AG10803 (cell line): Measurements from ENCODE around the gene GET3.
"Not testable (repeated sequence)": the region's sequence is repeated elsewhere in the genome, so short reads cannot be mapped to it uniquely, and the experiment has no call there.

ENCODE experiments used
- DNase-seq: peaks from one replicate; pipeline ENCODE4 v3.0.0; 2010; ENCODE audit warnings: low read depth
- H3K4me3 ChIP-seq: 2 replicates; pipeline ENCODE4 v1.5.1; 2011; ENCODE audit warnings: mild to moderate bottlenecking, low read length, control low read depth
- CTCF ChIP-seq: conservative IDR thresholded peaks from 2 replicates; pipeline ENCODE4 v1.5.1; 2011; ENCODE audit warnings: mild to moderate bottlenecking, low read length, control low read depth, inconsistent platforms

Gene GET3

DNA sequence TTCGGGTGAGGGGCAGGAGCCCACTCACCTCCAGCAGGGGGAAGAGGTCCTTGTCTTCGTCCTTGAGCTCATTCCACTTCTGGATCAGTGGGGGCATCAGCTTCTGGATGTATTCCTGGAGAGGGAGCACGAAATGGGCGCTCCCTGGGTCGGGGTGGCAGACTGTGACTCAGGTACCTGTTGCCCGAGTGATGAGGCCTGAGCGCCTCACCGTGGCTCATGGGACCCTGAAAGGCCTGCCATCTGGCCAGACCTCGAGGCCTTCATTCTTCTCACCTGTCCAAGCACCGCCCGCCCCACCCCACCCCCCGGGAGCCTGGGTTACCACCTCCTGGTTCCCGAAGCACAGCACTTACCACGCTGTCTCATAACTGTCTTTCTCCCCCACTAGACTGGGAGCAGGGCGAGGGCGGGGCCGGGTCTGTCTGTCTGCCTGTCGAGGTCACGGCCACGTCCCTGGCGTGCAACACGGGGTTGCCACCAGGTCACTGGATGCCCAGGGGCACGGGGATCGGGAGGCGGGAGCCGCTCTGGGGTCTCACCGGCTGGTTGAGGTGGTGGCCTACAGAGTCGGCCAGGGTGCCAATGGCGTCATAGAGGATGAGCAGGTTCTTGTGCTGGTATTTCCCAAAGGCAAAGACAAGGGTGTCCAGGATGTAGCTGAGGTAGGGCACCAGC is 31.5 kb upstream of the GET3 start:
- no peak for TF ChIP-seq CTCF
- no peak for DNase-seq
- H3K4me3 ChIP-seq = no peak overlapping the region

GRCh38 chr19:12706332-12706718 is 31.0 kb upstream of the GET3 start:
- TF ChIP-seq CTCF = no peak
- DNase-seq = no peak
- H3K4me3 ChIP-seq = no peak overlapping the region

GRCh38 chr19:12708641-12709040 is 28.7 kb upstream of the GET3 start:
- DNase-seq = no peak
- no peak for TF ChIP-seq CTCF
- no peak overlapping the region for H3K4me3 ChIP-seq

DNA sequence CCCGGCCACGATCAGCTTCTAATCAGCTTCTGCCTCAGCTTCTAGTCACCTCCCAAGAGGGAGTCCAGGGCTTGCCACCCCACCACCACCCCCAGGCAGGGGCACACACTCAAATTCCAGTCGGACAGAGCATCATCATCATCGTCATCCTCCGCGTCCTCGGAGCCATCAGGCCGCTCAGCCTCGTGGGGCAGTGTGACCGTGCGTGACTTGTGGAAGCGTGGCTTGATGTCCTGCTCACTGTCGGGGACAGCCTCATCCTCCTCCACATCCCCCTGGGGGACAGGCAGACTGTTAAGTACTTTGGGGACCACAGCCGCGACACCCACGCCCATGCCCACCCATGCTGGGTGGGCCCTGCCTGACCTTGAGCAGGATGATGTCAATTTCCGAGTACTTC is 26.1 kb upstream of the GET3 start:
- no peak overlapping the region for H3K4me3 ChIP-seq
- no peak for TF ChIP-seq CTCF
- no peak for DNase-seq

DNA sequence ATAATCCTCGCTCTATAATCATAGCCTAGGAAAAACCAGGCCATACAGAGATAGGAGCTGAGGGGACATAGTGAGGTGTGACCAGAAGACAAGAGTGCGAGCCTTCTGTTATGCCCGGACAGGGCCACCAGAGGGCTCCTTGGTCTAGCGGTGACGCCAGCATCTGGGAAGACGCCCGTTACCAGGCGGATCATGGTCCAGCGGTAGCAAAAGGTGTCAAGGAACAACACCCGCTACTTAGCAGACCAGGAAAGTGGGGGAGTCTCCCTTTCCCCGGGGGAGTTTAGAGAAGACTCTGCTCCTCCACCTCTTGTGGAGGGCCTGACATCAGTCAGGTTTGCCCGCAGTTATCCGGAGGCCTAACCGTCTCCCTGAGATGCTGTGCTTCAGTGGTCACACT is 25.2 kb upstream of the GET3 start:
- not testable (repeated sequence) for DNase-seq, H3K4me3 ChIP-seq

GRCh38 chr19:12713304-12713703 is 24.0 kb upstream of the GET3 start:
- not testable (repeated sequence) for H3K4me3 ChIP-seq, DNase-seq

GRCh38 chr19:12715102-12715501 is 22.2 kb upstream of the GET3 start:
- no peak for DNase-seq
- no peak overlapping the region for H3K4me3 ChIP-seq
- no peak for TF ChIP-seq CTCF

DNA sequence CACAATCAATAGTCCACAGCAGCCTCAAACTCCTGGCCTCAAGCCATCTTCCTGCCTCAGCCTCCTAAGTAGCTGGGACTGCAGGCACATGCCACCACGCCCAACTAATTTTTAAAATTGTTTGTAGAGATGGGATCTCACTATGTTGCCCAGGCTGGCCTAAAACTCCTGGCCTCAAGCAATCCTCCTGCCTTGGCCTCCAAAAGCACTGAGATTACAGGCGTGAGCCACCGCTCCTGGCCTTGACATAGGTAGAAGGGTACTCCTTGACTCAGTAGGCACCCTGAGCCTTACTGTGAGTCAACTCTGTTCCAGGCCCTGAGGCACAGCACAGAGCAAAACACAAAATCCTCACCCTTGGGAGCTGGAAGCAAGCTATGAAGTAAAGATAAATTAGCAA is 21.4 kb upstream of the GET3 start:
- DNase-seq = no peak
- no peak for TF ChIP-seq CTCF

More for the DNA sequence above, 21.4 kb upstream of the GET3 start:
- no peak overlapping the region for H3K4me3 ChIP-seq
